Measurements from ENCODE around the gene ZNF219. TPM values are rescaled to one million over a fixed set of nuclear protein-coding genes. Genes with fewer than 3 reads are reported as not detected.

ZNF219 gene
- total and polyA plus RNA-seq, 2 of the 13 experiments (the other 11 are each of a cell fraction or from before 2014, with no cell fraction given), result 34.5 to 36.6 TPM

DNA sequence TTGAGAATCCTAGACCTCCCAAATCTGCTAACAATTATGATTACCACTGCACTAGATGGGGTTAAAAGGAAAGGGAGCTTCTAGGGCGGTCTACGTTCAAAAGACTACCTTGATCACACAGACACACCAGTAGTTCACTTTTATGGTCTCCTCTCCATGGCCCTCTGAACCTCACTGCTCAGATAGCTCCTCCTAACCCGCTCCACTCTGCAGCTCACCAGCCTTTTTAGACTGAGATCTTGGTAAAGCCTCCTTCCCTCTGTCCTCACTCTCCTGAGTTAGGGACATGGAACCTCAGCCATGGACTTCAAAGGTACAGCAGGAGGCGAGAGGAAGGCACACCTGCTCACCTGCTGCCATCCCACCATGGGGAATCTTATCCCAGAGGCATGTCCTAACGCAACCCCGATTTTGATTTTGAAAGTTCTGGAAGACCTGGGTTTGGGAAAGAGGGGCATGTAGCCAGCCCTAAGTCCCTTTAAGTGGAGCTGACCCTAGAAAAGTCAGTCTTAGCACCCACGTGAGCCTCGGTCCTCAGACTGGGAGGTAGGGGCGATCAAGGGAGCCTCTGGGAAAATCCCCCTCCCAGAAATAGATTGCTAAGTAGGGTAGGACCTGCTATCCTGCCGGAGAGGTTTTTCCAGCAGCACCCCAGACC is 1.3 kb downstream of the ZNF219 start (continued):
- TF ChIP-seq ZNF530 (CRISPR knock-in tag; IDR thresholded peaks at IDR 0.05; ENCODE audit: low read depth) (no peak), ZNF772 (CRISPR knock-in tag; IDR thresholded peaks at IDR 0.05) (no peak), ZBTB8A (CRISPR knock-in tag; IDR thresholded peaks at IDR 0.05; ENCODE audit: borderline replicate concordance, low read depth) (no peak), SMARCC2 (IDR thresholded peaks at IDR 0.05) (no peak), ZNF234 (CRISPR knock-in tag; conservative IDR thresholded peaks at IDR 0.05) (no peak), ZNF251 (CRISPR knock-in tag; IDR thresholded peaks at IDR 0.05) (no peak), EEA1 (CRISPR knock-in tag; IDR thresholded peaks at IDR 0.05; ENCODE audit: borderline replicate concordance) (no peak), PRMT3 (CRISPR knock-in tag; IDR thresholded peaks at IDR 0.05; ENCODE audit: borderline replicate concordance, low read depth) (no peak), NRL (CRISPR knock-in tag; IDR thresholded peaks at IDR 0.05; ENCODE audit: borderline replicate concordance) (no peak), HDAC1 (CRISPR knock-in tag; IDR thresholded peaks at IDR 0.05) (no peak), ZNF451 (CRISPR knock-in tag; IDR thresholded peaks at IDR 0.05) (no peak), ZNF446 (CRISPR knock-in tag; IDR thresholded peaks at IDR 0.05) (no peak), HDAC6 (IDR thresholded peaks at IDR 0.05; ENCODE audit: low read depth, low read length) (no peak), TSC22D2 (CRISPR knock-in tag; IDR thresholded peaks at IDR 0.05; ENCODE audit: borderline replicate concordance) (no peak), SNAI1 (CRISPR knock-in tag; IDR thresholded peaks at IDR 0.05; ENCODE audit: borderline replicate concordance) (peak; percentile 81; the same call in 1 of the 2 replicates), PAF1 (CRISPR knock-in tag; IDR thresholded peaks at IDR 0.05) (no peak), CREB1 (IDR thresholded peaks at IDR 0.05) (no peak), CREB1 (CRISPR knock-in tag; IDR thresholded peaks at IDR 0.05) (no peak), HNF1B (CRISPR knock-in tag; IDR thresholded peaks at IDR 0.05) (no peak), ZNF343 (CRISPR knock-in tag; IDR thresholded peaks at IDR 0.05) (no peak), ZNF556 (CRISPR knock-in tag; IDR thresholded peaks at IDR 0.05; ENCODE audit: borderline replicate concordance) (no peak), TBX2 (CRISPR knock-in tag; IDR thresholded peaks at IDR 0.05; ENCODE audit: borderline replicate concordance) (0 out of 2 replicates have a peak, but pooled peaks have one; percentile 24), ZNF652 (CRISPR knock-in tag; IDR thresholded peaks at IDR 0.05; ENCODE audit: borderline replicate concordance, low read depth) (peak; percentile 60; the same call in 1 of the 2 replicates), ISL2 (CRISPR knock-in tag; IDR thresholded peaks at IDR 0.05) (no peak), ZNF280D (CRISPR knock-in tag; IDR thresholded peaks at IDR 0.05) (no peak)
- TF ChIP-seq, protein P1, sequence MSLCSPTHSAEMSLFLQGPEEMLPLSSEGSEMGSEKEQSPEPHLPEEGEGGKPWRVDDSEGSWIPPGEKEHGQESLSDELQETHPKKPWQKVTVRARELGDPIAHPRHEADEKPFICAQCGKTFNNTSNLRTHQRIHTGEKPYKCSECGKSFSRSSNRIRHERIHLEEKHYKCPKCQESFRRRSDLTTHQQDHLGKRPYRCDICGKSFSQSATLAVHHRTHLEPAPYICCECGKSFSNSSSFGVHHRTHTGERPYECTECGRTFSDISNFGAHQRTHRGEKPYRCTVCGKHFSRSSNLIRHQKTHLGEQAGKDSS (CRISPR knock-in tag; IDR thresholded peaks at IDR 0.05; ENCODE audit: borderline replicate concordance, low read depth), result no peak

Measured in HepG2 (cell line).